Adrenal gland (tissue), 5 donors: Measurements from ENCODE around the gene DDX56.

Experiments used
- CTCF ChIP-seq, 6 experiments: fragments of 450-650 bp in 4 of 6; fragments of 200-600 bp in 2 of 6; sonication (generic) in 1 of 6; IDR thresholded peaks; 1 replicate in 5 of 6; 2 replicates in 1 of 6; pipeline versions ENCODE4 v1.5.1 to v1.8.0; 2016 to 2021; ENCODE audit warnings: antibody characterized with exemption in 6 of 6, mild to moderate bottlenecking in 2 of 6, moderate library complexity in 1 of 6
- POLR2A ChIP-seq, 2 donors: fragments of 450-650 bp; IDR thresholded peaks; one replicate each; pipeline ENCODE4 v1.6.1; 2017; ENCODE audit warnings: antibody characterized with exemption in 2 of 2, mild to moderate bottlenecking in 2 of 2, moderate library complexity in 1 of 2
- donor health status: DM: no; HTN: no; CAD: no.

GRCh38 chr7:44530990-44531389 lies 42.7 kb downstream of the DDX56 start:
- no peak for TF ChIP-seq CTCF (IDR thresholded peaks at IDR 0.05)
- no peak for TF ChIP-seq POLR2A (IDR thresholded peaks at IDR 0.05)
